ENCODE results near the gene DEPDC1. TPM values are rescaled to one million over a fixed set of nuclear protein-coding genes. Genes with fewer than 3 reads are reported as not detected.
A peak's percentile ranks its signal among the peaks of the same experiment; 100 is the strongest.

Gene DEPDC1
- total and polyA plus RNA-seq, 12 donors, result 0.03 to 6.7 (median 0.58) TPM; not detected in 1

DNA sequence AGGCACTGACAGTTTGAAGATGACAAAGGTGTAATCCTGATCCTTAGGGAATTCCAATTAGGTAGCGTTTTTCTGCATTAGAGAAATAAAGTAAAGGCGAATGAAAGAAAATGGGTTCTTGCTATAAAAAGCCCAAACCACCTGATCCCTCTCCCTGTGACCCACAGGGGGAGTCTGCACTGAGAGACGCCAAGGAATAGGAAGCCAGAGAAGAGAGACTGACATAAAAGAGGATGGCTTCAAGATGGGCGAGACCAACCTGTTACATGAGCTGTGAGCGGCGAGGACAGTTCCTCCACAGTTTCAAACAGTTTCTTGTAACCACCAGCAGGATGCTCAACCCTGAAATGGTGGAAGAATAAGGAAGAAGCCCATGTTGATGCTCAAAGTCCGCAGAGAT lies 48.5 kb downstream of the DEPDC1 start:
- DNase-seq, result no peak
- H3K9me3 ChIP-seq (replicated peaks in 1 of 3), result no peaks in the 10 kb centered on the region
- H3K27ac ChIP-seq, result no peak overlapping the region
- intact Hi-C loops (cut with DNase I), result loop anchor here in 1 of 2 donors (10.0 kb wide), 1 partner anchor 334 kb away; no protein-coding TSS in a partner anchor
- H3K36me3 ChIP-seq (replicated peaks in 1 of 2), result no peaks in the 10 kb centered on the region
- WGBS, 4 donors, result 70 to 89% (median 81%) methylated on average over 7 of the region's 7 CpGs
- no peaks in the 10 kb centered on the region for H3K4me1 ChIP-seq (replicated peaks in 1 of 2)
- H3K4me3 ChIP-seq, result no peak overlapping the region
- no peaks in the 10 kb centered on the region for H3K27me3 ChIP-seq
- TF ChIP-seq, protein P1, sequence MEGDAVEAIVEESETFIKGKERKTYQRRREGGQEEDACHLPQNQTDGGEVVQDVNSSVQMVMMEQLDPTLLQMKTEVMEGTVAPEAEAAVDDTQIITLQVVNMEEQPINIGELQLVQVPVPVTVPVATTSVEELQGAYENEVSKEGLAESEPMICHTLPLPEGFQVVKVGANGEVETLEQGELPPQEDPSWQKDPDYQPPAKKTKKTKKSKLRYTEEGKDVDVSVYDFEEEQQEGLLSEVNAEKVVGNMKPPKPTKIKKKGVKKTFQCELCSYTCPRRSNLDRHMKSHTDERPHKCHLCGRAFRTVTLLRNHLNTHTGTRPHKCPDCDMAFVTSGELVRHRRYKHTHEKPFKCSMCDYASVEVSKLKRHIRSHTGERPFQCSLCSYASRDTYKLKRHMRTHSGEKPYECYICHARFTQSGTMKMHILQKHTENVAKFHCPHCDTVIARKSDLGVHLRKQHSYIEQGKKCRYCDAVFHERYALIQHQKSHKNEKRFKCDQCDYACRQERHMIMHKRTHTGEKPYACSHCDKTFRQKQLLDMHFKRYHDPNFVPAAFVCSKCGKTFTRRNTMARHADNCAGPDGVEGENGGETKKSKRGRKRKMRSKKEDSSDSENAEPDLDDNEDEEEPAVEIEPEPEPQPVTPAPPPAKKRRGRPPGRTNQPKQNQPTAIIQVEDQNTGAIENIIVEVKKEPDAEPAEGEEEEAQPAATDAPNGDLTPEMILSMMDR (IDR thresholded peaks at IDR 0.05), result no peak
- TF ChIP-seq POLR2A (IDR thresholded peaks at IDR 0.05), result no peak

DNA sequence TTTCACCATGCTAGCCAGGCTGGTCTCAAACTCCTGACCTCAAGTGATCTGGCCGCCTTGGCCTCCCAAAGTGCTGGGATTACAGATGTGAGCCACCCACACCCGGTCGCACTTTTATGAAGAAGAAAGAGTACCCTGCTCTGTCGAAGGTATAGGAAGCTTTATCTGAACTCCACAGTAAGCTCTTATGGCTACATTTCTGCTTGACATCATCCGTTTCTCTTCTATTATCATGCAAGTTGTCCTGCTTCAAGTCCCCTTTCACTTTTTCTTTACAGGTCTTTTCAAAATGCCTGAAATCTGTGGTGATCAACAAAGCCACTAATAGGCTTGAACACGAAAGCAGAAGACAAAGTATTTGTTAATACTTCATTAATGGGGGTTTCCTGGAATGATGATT lies 51.2 kb downstream of the DEPDC1 start:
- H3K27me3 ChIP-seq, result no peaks in the 10 kb centered on the region
- no peak overlapping the region for H3K27ac ChIP-seq
- H3K4me3 ChIP-seq, result no peak overlapping the region
- TF ChIP-seq, protein P1 (IDR thresholded peaks at IDR 0.05), result no peak
- TF ChIP-seq POLR2A (IDR thresholded peaks at IDR 0.05), result no peak
- intact Hi-C loops (cut with DNase I), result loop anchor here in 1 of 2 donors (10.0 kb wide), 1 partner anchor 331 kb away; no protein-coding TSS in a partner anchor
- no peaks in the 10 kb centered on the region for H3K4me1 ChIP-seq (replicated peaks in 1 of 2)
- 79 to 91% (median 85%) methylated on average over 6 of the region's 6 CpGs for WGBS, 4 donors
- no peak for DNase-seq
- no peaks in the 10 kb centered on the region for H3K9me3 ChIP-seq (replicated peaks in 1 of 3)
- H3K36me3 ChIP-seq (replicated peaks in 1 of 2), result no peaks in the 10 kb centered on the region

- intact Hi-C loops (cut with DNase I), result loop anchor here in 1 of 2 donors (10.0 kb wide), 1 partner anchor 328 kb away; no protein-coding TSS in a partner anchor
- 38 to 42% (median 40%) methylated on average over 5 of the region's 5 CpGs for WGBS, 4 donors
- no peaks in the 10 kb centered on the region for H3K27me3 ChIP-seq
- H3K27ac ChIP-seq, result no peak overlapping the region
- no peak overlapping the region for H3K4me3 ChIP-seq
- peak; percentile 19 to 58 (median 44) for DNase-seq
- H3K36me3 ChIP-seq (replicated peaks in 1 of 2), result no peaks in the 10 kb centered on the region
- no peaks in the 10 kb centered on the region for H3K9me3 ChIP-seq (replicated peaks in 1 of 3)
- H3K4me1 ChIP-seq (replicated peaks in 1 of 2), result no peaks in the 10 kb centered on the region
- no peak for TF ChIP-seq POLR2A (IDR thresholded peaks at IDR 0.05)
- TF ChIP-seq, protein P1 (IDR thresholded peaks at IDR 0.05), result peak; percentile 47 to 61 (median 55)
These were observed 53.9 kb downstream of the DEPDC1 start for GRCh38 chr1:68442822-68443556.

DNA sequence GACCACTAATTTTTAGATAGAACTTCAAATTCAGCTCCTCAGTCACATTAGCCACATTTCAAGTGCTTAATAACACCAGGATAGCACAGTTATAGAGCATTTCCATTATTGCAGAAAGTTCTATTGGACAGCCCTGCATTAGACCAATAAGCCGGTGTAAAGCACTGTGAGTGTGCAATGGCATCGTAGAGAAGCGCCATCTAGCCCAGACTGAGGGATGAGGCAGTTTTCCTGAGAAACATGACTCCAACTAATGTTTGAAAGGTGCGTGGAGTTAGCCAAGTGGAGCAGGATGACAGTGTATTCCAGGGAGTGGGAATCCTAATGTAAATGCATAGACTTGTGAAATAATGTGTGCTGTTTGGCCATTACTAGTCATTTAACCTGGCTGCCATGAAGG lies 54.9 kb downstream of the DEPDC1 start:
- WGBS, 4 donors, result 79 to 91% (median 87%) methylated on average over 4 of the region's 4 CpGs
- intact Hi-C loops (cut with DNase I), result loop anchor here in 1 of 2 donors (10.0 kb wide), 1 partner anchor 327 kb away; no protein-coding TSS in a partner anchor
- TF ChIP-seq, protein P1 (IDR thresholded peaks at IDR 0.05), result no peak
- TF ChIP-seq POLR2A (IDR thresholded peaks at IDR 0.05), result no peak
- Histone ChIP-seq H3K27ac (no peak overlapping the region), H3K36me3 (replicated peaks in 1 of 2) (no peaks in the 10 kb centered on the region), H3K4me3 (no peak overlapping the region), H3K27me3 (no peaks in the 10 kb centered on the region), H3K9me3 (replicated peaks in 1 of 3) (no peaks in the 10 kb centered on the region), H3K4me1 (replicated peaks in 1 of 2) (no peaks in the 10 kb centered on the region)
- DNase-seq, result no peak

All from adrenal gland (tissue), 12 donors.